HT-29 (cell line): Measurements from ENCODE around the gene BRMS1. TPM values are rescaled to one million over a fixed set of nuclear protein-coding genes. Genes with fewer than 3 reads are reported as not detected.
"Not testable (repeated sequence)": the region's sequence is repeated elsewhere in the genome, so short reads cannot be mapped to it uniquely, and the experiment has no call there.

Experiments
- DNase-seq: peaks from one replicate; pipeline ENCODE4 v3.0.0-alpha.2; 2015; ENCODE audit warnings: low spot score
- total RNA-seq: library from RNA; depleted of rRNA; stranded (reverse); fragments of >200 nt; shearing (Covaris generic); gene quantifications from 2 replicates; pipeline ENCODE4 v1.2.3, GENCODE V29; 2014

The BRMS1 gene
- total RNA-seq, 1 experiment from 2014 or later, result 74.9 TPM

- DNase-seq, result not testable (repeated sequence)
These were observed 34.0 kb downstream of the BRMS1 start for GRCh38 chr11:66310803-66311440.

GRCh38 chr11:66310324-66310723 lies 34.6 kb downstream of the BRMS1 start:
- no peak for DNase-seq

GRCh38 chr11:66309475-66309874 lies 35.4 kb downstream of the BRMS1 start:
- DNase-seq, result no peak

- no peak for DNase-seq
These were observed 42.2 kb downstream of the BRMS1 start for GRCh38 chr11:66302656-66303055.

DNA sequence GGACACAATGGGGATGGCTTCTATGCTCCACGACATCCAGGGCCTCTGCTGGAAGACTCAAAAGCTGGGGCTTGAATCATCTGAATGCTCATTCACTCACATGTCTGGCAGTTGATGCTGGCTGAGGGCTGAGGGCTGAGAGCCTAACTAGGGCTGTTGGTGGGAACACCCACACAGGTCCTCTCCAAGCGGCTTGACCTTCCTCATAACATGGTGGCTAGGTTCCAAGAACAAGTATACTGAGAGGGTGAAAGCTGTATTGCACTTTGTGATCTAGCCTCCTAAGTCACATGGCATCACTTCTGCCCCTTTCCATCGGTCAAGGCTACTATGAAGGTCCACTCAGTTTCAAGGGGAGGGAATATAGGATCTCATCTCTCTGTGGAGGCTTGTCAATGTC lies 45.7 kb downstream of the BRMS1 start:
- DNase-seq, result no peak

GRCh38 chr11:66297610-66298009 lies 47.3 kb downstream of the BRMS1 start:
- DNase-seq, result no peak

DNA sequence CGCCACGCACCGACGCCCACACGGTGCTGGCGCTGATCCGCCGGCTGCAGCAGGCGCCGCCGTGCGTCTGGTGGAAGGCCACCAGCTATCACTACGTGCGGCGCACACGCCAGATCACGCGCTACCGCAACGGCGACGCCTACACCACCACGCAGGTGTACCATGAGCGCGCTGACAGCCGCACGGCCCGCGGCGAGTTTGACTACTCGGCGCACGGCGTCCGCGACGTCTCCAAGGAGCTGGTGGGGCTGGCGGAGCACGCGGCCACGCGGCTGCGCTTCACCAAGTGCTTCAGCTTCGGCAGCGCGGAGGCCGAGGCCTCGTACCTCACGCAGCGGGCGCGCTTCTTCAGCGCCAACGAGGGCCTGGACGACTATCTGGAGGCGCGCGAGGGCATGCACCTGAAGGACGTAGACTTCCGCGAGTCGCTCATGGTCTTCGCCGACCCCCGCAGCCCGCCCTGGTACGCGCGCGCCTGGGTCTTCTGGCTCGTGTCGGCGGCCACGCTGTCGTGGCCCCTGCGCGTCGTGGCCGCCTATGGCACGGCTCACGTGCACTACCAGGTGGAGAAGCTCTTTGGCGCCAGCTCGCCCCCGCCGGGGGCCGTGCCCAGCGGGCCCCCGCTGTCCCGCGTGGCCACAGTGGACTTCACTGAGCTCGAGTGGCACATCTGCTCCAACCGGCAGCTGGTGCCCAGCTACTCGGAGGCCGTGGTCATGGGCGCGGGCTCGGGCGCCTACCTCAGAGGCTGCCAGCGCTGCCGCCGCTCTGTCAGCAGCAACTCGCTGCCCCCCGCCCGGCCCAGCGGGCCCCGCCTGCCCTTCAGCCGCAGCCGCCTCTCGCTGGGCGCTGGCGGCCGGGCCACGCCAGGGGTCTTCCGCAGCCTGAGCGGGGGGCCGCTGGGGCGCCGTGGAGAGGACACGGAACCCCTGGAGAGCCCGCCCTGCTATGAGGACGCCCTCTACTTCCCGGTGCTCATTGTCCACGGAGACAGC lies 50.0 kb downstream of the BRMS1 start:
- DNase-seq, result no peak

GRCh38 chr11:66293777-66294625 lies 50.9 kb downstream of the BRMS1 start:
- no peak for DNase-seq

GRCh38 chr11:66293352-66293751 lies 51.6 kb downstream of the BRMS1 start:
- DNase-seq, result no peak

DNA sequence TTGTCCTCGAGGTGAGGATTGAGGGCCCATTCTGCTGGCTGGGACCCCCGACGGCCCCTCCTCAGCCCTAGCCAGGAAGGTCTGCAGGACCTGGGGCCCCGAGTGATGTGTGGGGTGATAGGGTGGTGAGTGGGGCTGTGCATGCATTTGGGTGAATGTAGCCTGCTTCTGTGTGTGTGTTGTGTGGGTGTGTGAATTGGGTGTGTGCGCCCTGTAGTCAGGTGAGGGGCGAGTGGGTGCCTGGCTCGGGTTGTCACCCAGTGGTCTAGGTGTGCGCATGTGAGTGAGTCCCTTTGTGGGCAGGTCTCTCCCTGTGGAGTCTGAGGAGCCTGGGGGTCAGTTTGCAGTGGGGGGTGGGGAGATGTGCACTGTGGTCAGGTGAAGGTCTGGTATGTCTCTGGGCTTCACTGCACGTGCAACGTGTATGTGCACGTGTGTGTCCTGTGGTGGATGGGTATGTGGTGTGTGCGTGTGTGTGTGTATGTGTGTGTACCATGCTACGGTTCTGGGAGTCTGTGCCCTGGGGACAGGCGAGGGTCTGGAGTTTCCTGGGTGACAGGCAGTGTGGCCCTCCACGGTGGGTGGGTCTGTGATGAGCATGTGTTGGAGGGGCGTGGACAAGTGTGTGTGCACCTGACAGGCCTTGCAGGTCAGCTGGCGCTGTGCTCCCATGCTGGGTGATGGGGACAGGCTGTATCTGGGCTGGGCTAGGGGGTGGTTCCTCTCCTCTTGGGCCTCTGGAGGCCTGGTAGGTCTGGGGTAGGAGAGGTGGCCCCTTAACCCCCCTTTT lies 52.2 kb downstream of the BRMS1 start:
- DNase-seq, result no peak

- DNase-seq, result no peak
These were observed 53.0 kb downstream of the BRMS1 start, which contains the start of gene TMEM151A for GRCh38 chr11:66291706-66292542. Gene TMEM151A, plus strand, starts transcription at chr11:66291894. Its CDS starts 120 bp downstream, at chr11:66292014.

DNA sequence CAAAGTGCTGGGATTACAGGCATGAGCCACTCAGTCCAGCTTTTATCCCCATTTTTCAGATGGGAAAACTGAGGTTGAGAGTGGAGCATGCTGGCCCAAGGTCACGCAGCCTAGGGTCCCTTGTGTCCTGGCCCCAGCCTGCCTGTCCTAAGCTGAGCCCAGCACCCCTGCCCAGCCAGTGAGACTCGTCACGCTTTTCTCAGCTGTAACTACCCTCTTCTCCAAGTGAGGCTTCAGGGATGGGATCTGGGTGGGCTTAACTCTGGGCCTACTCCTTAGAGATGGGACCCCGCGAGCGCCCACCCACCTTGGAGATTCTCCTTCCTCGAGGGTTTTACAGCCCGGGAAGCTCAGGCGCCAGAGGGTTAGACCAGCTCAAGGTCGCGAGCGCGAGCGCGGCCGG lies 53.6 kb downstream of the BRMS1 start:
- no peak for DNase-seq

GRCh38 chr11:66290330-66290621 lies 54.6 kb downstream of the BRMS1 start:
- no peak for DNase-seq

DNA sequence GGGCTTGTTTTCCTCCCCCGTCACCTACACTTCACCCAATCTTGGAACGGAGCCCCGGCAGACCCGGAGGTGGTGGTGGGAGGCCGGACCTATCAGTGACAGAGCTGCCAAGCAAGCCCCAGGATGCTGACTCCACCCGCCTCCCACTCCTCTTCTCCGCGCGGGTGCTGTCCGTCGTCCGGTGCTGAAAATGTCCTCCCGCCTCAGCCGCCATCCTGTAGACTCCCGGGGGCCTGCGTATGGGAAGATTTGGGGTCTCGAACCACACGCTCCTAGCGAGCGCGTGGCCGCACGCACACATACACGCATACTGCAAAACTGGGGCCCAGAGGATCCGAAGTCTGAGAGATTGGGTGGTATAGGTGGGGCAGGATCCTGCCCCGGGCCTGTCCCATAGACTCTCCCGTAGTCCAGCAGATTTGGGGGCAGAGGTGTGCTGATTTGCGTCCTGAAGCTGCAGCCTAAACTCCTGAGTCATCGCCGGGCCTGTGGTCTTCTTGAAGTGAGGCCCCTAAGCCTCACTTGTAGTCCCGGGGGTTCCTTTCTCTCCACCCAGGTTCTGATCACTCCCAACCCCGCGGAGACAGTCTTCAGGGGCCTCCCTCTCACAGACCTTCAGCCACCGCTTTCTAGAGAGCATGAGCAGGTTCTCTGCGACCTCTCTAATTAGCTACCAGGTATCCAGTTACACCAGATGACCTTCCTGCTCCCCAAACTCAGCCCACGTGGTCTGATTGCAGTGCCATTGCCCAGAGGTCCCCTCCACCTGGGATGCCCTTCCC lies 55.2 kb downstream of the BRMS1 start:
- DNase-seq, result no peak

DNA sequence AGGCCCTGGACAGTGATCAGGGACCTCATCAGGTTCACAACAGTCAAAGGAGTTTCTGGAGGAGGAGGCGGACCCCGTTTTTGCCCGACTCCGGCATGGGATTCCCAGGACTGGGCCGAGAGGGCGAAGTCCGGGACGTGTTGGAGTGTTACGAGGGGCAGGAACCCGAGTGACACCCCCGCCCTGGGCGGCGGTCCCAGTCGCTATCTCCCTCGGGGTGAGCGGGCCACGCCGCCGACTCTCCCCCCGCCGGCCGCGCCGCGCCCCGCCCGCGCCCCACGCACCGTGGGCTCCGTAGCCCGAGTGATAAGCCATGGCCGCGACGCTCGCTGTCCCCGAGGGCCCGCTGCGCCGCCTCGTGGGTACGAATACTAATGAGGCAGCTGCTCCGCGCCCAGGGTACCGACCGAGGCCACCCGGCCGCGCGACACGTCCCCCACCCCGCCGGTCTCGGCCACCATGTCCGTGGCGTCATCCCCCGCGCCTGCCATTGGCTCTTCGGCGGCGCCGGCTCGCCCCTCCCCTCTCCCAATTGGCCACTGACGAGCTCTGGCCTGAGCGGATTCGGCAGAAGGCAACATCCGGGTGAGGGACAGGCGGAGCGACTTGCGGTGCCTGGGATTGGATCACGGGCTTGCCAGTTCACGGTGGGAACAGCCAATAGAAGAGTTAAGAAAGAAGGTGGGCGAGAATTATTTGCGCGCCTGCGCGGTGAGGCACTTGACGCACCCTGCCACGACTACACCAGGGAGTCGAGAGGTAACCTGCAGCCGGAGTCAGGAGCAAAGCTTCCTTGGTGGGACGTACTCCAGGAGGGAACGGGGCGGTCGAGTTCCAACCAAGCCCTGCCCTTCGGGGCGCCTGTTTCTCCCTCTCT lies 56.0 kb downstream of the BRMS1 start, which contains the start of gene YIF1A:
TSS of gene YIF1A (minus strand) at position 473 of the 877 bp plus-strand sequence. CDS start at position 315, 158 bp downstream.
- peak; percentile 100 for DNase-seq

GRCh38 chr11:66287889-66288670 lies 56.8 kb downstream of the BRMS1 start:
- peak; percentile 50 for DNase-seq
